GM18505 (cell line): Measurements from ENCODE around the gene MXD1.
"Not testable (repeated sequence)": the region's sequence is repeated elsewhere in the genome, so short reads cannot be mapped to it uniquely, and the experiment has no call there.

Experiments
- ATAC-seq: cut with Tn5 transposase; IDR thresholded peaks from one replicate; pipeline ENCODE4 v1.9.1; 2021; ENCODE audit not compliant: unreplicated experiment
- POLR2A ChIP-seq: IDR thresholded peaks from 4 replicates; pipeline ENCODE4 v1.6.1; 2011; ENCODE audit warnings: borderline replicate concordance; ENCODE audit not compliant: insufficient read depth, insufficient read length; ENCODE audit errors: extremely low read depth

The MXD1 gene, protein sequence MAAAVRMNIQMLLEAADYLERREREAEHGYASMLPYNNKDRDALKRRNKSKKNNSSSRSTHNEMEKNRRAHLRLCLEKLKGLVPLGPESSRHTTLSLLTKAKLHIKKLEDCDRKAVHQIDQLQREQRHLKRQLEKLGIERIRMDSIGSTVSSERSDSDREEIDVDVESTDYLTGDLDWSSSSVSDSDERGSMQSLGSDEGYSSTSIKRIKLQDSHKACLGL

DNA sequence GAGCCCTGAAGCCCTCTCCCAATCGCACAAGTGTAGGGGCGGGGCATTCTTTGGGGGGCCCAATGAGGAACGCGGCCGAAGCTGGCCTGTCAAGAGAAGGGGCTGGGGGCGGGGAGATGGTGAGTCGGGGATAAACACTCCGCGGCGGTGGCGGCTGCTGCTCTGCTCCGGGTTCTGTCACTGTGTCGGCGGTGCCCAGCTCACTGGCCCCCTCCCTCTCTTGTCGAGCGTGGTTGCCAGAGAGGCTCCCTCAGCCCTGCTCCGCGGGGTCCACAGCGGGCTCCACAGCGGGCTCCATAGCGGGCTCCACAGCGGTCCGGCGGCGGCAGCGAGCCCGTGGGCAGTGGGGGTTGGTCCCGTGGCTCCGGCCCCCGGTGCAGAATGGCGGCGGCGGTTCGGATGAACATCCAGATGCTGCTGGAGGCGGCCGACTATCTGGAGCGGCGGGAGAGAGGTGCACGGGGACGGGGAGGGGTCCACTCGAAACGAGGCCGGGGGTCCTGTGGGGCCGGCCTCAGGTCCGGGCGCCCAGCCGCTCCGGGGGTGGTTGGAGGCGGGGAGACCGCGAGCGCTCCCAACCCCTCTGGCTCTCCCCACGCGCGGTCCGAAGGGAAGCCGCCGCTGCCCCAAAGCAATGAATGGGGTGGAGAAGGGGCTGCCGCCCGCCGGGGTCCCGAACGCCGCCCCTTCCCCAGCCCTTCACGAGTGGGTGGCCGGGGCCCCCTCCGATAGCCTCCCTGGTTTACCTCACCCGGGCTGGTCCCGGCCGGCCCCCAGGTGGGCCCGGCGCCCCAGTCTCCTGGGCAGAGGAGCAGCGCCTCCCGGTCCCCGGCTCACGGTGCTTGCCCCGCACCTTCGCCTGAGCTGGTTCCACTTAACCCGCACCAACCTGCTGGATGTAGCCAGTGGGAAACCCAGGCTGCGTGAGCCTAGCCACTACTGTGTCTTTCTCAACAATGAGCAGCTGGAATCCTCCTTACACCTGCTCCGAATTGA lies at the start of gene MXD1:
Gene MXD1 (plus strand): TSS at position 160 of the 996 bp plus-strand sequence. CDS start 222 bp downstream, at position 382.
- peak; percentile 2 for ATAC-seq
- peak; percentile 91 for TF ChIP-seq POLR2A

DNA sequence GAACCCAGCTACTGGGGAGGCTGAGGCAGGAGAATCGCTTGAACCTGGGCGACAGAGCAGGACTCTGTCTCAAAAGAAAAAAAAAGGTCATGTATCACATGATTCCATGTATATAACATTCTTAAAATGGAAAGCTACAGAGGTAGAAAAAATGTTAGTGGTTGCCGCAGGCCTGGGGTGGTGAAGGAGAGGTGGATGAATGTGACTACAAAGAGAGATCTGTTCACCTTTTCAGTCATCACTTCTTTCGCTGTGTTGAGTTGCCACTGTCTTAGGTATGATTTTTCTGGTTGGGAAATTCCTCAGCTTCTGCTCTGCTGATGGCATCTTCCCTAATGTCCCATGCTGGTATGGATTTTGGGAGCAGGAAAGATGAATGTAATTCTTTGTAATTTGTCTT lies 26.5 kb upstream of the MXD1 start:
- TF ChIP-seq POLR2A, result no peak
- ATAC-seq, result no peak

DNA sequence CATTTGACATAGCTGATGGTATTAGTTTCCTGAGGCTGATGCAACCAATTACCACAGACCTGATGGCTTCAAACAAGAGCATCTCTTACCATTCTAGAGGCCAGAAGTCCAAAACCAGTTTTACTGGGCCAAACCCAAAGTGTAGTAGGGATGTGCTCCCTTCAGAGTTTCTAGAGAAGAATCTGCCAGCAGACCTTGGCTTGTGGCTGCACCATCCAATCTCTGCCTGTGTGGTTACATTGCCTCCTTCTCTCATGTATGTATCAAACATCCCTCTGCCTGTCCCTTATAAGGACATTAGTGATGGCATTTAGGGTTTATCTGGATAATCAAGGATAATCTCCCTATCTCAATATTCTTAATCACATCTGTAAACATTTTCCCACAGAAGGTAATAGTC lies 25.6 kb upstream of the MXD1 start:
- no peak for TF ChIP-seq POLR2A

DNA sequence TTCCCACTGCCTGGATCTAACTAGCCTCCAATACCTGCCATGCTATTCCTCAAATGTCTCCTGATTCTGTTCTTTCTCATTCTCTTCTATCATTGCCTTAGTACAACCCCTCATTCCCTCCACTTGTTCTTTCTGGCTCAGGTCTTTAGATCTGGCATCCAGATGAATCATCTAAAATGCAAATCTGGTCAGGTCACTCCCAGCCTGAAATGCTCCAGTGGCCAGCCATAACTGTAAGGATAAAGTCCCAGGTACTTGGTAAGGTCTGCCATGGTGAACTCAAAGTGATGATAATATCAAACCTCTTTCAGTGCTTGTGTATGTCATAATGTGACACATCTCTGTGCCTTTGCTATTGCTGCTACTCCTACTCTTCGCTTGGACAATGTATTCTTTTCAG lies 24.0 kb upstream of the MXD1 start:
- no peak for ATAC-seq
- no peak for TF ChIP-seq POLR2A

More for the DNA sequence above, 25.6 kb upstream of the MXD1 start:
- no peak for ATAC-seq

DNA sequence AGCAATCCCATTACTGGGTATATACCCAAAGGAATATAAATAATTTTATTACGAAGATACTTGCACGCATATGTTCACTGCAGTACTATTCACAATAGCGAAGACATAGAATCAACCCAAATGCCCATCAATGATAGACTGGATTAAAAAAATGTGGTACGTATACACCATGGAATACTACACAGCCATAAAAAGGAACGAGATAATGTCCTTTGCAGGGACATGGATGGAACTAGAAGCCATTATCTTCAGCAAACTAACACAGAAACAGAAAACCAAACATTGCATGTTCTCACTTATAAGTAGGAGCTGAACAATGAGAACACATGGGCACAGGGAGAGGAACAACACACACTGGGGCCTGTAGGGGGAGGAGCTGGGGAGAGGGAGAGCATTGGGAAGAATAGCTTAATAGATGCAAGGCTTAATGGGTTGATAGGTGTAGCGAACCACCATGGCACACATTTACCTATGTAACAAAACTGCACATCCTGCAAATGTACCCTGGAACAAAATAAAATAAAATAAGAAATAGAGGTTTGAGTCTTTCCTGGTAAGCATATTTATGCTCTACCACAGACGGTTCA lies 22.0 kb upstream of the MXD1 start:
- not testable (repeated sequence) for ATAC-seq

DNA sequence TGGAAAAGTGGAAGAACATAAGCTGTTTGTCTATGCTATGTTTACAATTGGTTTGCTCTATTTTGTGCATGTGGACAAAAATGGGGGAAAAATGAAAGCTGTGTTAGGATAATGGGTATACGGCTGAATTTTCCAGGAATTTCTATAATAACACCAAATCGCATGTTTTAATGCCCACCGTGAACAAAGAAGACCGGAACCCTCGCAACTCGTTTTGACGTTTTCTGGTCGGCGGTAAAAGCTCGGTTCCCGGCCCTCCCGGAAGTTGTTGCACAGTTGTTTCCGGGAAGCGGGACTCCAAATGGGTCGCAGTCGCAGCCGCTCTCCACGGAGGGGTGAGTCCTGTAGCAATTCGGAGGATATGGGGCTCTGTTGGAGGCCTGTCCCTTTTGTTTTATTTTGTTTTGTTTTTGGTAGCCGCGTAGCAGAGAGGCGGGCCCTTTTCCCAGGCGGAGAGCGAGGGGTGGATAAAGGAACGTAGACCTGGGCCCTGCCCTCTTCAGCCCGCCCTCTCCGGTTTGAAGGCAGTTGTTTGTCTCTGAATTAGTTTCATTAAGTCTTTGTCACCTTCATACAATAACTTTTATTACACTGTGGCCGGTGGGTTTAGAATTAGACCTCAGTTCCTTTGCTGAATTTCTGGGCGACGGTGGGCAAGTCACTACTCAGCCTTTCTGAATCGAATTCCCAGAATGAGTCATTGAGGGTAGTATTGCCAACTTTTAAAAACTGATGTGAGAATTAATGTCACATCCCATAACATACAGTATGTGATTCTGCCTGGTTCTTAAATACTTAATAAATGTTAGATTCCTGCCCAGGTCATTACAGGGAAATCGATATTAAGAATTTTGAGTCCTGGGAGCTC lies 21.0 kb upstream of the MXD1 start, which contains the start of gene SNRNP27:
Gene SNRNP27 (plus strand): TSS at position 273 of the 868 bp plus-strand sequence. CDS start 29 bp downstream, at position 302.
- peak; percentile 76 for ATAC-seq
- peak; percentile 79 for TF ChIP-seq POLR2A

DNA sequence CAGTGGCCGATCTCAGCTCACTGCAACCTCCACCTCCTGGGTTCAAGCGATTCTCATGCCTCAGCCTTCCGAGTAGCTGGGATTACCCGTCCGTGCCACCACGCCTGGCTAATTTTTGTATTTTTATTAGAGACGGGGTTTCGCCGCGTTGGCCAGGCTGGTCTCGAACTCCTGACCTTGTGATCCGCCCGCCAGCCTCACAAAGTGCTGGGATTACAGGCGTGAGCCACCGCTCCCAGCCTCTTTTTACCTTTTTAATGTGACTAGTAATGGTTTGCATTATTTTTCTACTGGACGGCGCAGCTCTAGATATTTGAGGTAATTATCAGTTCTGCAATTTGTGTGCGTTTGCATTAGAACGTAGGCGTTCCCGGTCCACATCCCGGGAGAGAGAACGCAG lies 20.2 kb upstream of the MXD1 start:
- not testable (repeated sequence) for ATAC-seq

DNA sequence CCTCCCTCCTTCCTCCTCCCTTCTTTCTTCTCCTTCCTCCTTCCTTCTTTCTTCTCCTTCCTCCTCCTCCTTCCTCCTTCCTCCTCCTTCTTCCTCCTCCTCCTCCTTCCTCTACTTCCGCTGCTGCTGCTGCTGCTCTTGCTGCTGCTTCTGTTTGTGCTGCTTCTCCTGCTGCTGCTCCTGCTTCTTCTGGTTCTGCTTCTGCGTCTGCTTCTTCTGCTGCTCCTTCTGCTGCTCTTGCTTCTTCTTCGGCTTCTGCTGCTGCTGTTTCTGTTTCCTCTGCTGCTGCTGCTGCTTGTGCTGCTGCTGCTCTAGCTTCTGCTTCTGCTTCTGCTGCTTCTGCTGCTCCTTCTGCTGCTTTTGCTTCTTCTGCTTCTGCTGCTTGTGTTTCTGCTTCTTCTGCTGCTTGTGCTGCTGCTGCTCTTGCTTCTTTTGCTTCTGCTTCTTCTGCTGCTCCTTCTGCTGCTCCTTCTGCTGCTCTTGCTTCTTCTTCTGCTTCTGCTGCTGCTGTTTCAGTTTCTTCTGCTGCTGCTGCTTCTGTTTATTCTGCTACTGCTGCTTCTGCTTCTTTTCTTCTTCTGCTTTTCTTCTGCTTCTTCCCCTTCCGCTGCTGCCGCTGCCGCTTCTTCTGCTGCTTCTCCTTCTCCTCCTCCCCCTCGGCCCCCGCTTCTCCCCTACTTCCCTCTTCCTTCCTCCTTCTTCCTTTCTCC lies 12.5 kb upstream of the MXD1 start:
- ATAC-seq, result no peak
- TF ChIP-seq POLR2A, result no peak

DNA sequence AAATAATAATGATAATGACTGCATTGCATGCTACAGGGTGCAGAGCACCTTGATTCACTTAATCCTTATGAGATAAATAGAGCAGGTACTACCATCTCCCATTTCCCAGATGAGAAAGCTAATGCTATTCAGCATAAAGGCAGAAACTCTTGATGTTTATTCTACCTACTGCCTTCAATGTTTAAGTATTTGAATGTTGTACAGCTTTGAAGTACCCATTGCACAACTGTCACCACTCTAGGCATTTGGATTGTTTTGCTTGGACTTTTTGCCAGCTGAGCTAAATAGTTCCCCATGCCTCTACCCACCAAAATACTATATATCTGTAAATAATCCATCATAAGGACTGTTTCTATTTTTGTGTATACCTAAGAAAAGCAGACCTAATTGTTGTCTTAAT lies 7.7 kb upstream of the MXD1 start:
- ATAC-seq, result no peak
- TF ChIP-seq POLR2A, result no peak

DNA sequence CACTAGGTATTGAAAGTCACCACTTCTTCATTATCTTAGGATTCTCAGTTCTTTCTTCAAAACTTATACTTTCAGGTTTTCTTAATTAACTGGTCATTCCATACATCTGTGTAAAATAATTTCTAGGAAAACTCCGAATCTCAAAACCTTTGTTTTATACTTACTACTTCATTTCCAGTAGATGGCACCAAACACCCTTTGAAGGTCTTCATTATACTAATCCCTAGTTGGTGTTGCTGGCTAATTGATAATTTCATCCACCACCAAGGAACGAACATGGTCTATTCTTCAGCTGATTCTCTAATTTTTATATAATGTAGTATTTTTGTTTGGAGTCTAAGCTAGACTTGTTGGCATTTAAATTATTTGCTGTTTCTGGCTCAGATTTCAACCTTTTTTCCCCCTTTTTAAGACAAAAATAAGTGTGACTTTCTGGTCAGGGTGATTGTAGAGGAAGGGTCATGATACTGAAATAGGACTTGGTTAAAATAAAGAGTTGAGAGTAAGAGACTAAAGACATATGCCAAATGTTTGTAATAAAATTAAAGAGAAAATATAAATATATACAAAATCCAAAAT lies 2.8 kb upstream of the MXD1 start:
- no peak for TF ChIP-seq POLR2A
- ATAC-seq, result no peak

DNA sequence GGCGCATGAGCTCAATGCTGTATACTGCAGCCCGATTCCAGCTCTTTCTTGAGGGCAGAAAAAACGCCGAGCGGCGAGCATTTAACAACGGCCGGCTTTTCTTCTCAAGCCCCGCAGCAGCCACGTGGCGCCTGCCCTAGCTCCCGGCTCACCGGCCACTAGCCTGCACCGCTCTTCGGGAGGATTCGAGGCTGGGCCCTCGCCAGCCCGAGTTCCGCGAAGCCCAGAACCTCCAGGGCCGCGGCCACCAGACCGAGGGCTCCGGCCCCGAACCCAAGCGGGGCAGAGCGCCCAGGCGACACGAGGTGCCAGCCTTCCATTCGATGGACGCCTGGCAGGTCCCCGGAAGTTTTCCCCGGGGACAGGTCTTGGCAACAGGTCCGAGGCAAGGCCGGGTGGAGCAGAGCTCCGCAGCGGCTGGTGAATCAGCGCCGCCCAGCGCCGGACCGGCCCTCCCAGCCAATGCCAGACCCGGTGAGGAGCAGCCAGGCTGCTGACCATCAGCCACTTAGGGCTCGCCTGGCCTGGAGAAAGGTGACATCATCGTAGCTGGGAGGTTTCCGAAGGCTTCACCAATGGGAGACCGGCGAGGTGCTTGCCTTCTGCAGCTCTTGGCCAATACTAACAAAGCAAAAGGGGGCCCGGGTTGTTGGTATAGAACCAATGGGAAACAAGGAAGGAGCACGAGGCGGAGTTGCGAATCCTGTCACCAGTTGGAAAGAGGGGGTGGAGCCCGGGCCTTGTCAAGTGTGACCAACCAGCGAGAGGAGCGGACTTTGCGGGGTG lies 552 bp upstream of the MXD1 start:
- peak; percentile 76 for ATAC-seq

DNA sequence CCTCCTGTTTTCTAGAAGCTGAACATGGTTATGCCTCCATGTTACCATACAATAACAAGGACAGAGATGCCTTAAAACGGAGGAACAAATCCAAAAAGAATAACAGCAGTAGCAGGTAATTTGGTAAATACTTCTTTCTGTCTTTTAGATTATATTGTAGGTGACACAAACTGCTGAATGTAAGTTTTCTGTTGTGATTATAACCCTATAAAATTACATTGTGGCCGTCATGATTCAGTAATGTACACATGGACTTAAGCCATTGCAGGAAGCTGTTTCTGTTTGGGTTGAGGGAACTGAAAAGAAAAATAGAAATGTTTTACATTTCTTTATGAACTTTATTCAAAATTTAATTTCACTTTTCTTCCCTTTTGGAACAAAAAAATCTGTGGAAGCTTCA lies 1.2 kb downstream of the MXD1 start:
- no peak for ATAC-seq
- no peak for TF ChIP-seq POLR2A

More for the DNA sequence above, 552 bp upstream of the MXD1 start:
- peak; percentile 69 for TF ChIP-seq POLR2A

DNA sequence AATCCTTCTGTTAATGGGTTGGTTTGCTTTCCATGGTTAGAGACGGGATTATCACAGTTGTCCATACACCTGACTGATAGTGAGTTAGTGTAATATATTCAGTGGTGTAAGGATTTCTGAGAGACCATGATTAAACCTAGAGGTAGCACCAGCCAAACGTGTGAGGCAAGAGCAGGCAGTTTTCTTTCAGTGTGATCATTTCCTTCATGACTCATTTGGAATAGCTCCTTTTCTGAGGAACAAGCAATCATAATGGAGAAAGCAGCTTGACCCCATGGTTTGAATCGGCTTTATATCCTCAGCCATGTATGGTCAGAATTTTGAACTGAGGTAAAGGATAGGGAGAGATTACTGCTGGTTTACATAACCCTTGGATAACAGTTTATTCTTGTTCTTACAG lies 2.9 kb downstream of the MXD1 start:
- TF ChIP-seq POLR2A, result no peak
- ATAC-seq, result no peak
